Fibroblast of lung (primary cell): Measurements from ENCODE around the gene PABPN1.

Experiments
- CTCF ChIP-seq, 2 donors: IDR thresholded peaks in 1 of 2; conservative IDR thresholded peaks in 1 of 2; 1 replicate in 1 of 2; 2 replicates in 1 of 2; pipeline ENCODE4 v1.5.1; 2011 to 2012; ENCODE audit warnings: low read length in 2 of 2, control low read depth in 1 of 2, inconsistent platforms in 1 of 2, low read depth in 1 of 2, mild to moderate bottlenecking in 1 of 2
- EZH2 ChIP-seq: IDR thresholded peaks from 2 replicates; pipeline ENCODE4 v1.5.1; 2012; ENCODE audit warnings: low read length, control low read depth, mild to moderate bottlenecking; ENCODE audit errors: missing control alignments

DNA sequence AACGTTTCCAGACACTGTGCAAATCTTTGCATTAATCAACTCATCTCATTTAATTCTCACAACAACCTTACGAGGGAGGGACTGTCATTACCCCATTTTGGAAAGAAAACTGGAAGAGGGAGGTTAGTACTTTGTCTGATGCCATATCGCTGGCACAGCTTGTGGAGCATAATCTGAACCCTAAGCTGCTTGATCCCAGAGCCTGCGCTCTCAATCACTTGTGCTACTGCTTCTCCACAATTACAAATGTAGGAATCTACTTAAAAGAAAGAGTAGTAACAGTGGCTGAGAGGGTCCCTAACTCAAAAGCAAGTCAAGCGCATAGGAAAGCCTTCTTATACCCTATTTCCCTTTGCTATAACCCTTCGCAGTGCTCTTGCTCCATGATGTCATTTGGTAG is 40.5 kb downstream of the PABPN1 start:
- TF ChIP-seq CTCF (conservative IDR thresholded peaks at IDR 0.05 in 1 of 2, IDR thresholded peaks at IDR 0.05 in 1 of 2; ENCODE audit: low read depth in 1 of 2, low read length in 2 of 2) (no peak), EZH2 (no peak)
